Stimulated activated CD4-positive, alpha-beta T cell treated with anti-CD3 and anti-CD28 coated beads, Interleukin-2, amount 100 ng/mL, for 48 hours (primary cell): ENCODE measurements around the gene TSGA10IP.

Experiments used
- DNase-seq, 2 donors: peaks; one replicate each; pipeline ENCODE4 v3.0.0-alpha.2; 2020

Gene TSGA10IP

DNA sequence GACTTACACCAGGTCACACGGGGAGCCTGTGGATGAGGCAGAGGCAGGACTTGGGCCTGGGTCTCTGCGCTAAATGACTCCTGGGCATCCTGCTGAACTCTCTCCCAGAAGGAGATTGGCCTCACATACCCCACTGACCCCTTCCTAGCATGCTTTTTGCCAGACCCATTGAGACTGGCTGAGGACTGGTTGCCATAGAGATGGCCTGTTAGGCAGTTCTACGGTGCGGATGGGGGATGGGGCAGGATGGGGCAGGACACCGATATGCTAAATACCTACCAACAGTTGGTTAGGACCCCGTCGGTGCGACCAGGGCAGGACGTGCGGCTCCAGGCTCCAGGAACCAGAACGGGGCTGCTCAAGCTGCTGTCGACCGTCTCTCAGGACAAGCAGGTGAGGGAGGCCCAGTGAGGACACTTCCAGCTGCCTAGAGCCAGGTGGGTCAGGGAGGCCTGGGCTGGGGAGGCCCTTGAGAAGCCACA lies at the start of gene TSGA10IP:
Gene TSGA10IP, plus strand, starts transcription at position 51 of the 482 bp plus-strand sequence. Its CDS starts 196 bp downstream, at position 247.
- DNase-seq = no peak

DNA sequence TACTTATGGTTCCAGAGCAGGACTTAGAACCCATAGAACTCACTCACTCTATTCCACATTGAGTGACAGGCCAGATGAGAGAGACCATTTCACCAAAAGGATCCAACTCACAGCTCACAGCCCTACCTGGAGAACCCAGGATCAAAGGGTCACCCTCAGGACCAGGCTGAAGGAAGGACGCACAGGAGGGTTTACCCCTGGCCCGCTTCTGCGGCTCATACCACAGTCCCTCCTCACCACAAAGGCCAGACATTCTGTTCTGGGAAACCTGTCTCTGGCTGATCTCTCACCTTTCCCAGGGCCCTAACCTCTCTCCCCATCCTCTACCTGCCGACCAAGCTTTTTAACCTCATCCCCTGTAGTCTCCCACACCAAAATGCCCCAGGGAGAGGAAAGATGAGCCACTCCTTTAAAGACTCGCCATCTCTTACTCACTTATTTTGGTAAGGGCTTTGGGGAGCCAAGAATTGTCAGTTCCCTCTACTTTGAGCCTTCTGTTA lies 49.7 kb upstream of the TSGA10IP start:
- no peak for DNase-seq

DNA sequence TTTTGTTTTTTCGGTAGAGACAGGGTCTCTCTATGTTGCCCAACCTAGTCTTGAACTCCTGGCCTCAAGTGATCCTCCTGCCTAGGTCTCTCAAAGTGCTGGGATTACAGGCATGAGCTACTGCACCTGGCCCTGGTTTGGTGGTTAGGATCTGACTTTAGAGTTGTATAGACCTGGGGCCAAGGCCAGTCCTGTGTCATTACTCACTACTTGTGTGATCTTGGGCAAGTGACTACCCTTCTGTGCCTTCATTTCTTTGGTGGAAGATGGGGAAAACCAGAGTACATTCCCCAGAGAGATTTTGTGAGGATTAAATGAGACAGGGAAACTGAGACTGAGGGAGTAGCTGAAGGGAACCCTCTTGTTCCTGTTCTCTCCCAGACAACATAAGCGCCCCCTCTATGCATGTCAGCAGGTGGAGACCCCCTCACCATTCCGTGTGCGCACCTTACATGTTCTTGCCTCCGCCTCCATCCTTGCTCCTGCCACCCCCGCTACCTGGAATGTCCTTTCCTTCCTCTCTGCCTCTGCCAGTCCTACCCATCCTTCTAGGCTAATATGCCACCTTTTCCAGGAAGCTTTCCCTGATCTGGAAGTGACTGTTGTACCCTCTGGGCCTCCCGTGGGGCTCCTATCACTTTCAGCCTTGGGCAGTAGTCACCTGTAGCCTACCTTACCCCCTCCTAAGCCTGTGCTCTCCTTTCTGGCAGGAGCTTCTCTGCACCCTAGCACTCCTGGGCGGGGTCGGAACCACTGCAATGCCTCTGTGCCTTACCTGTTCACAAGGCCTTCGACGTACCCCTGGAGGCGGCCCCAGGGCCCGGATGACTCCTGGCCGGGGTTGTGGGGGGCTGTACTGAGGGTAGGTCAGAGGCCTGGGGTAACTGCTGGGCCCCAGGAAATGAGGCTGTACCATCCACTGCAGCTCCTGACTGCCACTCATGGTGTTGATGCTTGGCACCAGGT lies 49.0 kb upstream of the TSGA10IP start:
- DNase-seq = no peak

DNA sequence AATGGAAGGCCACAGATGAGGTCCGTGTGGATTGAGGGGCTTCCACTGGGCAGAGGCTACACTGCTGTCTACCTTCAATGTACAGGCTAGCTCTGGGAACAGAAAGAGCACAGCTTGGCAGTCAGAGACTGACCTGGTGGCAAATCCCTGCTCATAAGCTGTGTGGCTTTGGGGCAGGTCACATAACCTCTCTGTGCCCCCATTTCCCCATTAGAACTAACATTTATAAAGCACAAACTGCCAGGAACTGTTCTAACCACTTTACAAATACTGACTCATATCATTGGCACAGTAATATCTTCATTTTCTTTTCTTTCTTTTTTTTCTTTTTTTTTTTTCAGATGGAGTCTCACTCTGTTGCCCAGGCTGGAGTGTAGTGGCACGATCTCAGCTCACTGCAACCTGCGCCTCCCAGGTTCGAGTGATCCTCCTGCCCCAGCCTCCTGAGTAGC lies 48.2 kb upstream of the TSGA10IP start:
- no peak for DNase-seq

DNA sequence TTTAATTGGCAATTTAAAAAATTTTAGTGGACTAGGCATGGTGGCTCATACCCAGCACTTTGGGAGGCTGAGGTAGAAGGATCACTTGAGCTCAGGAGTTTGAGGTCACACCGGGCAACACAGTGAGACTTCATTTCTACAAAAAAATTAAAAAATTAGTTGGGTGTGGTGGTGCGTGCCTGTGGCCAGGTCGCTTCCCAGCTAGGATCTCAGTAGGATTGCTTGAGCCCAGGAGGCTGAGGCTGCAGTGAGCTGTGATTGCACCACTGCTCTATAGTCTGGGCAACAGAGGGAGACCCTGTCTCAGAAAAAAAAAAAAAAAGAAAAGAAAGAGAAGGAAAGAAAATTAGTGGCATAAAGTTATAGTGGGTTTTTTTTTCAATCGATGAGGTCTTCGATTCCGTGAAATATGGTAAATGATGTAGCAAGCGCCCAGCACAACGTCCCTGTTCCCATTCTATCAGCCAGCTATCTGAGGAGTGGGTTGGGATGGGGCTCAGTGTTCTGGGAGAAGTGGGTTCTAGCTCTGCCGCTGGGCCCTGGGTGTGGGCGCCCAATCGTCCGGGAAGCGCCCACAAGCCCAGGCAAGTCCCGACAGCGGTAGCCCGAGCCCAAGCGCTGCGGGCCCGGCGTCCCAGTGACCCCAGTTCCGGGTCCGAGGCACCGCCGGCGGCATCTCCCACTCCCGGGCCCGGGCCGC lies 46.5 kb upstream of the TSGA10IP start:
- no peak for DNase-seq

DNA sequence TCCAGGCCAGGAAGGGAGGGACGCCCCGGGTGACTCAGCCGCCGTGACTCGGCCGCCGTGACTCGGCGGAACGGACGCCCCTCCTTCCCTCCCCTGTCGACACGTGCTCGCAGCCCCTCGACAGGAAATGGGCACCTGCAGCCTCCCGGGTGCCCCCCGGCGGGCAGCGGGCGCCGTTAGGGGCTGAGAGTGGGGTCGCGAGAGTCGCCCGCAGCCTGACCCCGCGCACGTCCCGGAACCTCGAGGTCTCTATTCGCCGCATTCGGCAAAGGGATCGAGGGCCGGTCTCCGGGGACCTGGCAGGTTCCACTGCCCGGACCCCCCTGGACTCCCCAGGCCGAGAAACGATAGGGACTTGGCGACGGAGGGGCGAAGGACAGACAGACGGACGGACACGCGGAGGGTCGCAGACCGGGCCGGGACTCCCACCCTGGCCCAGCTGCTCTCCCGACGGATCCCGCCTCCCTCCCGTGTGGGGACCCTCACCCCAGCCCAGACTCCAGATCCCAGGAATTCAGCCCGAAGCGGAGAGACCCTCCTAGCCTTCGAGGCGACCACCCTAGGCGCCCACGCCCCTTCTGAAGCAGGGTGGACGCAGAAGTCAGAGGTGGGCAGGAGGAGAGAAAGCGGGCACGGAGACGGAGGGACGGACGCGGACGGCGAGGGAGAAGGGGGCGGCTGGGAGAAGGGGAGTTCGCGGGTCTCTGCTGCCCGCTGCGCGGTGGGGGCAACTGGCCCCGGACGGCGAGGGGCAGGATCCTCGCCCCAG lies 45.7 kb upstream of the TSGA10IP start:
- peak in 1 of 2 donors; percentile 72 for DNase-seq

DNA sequence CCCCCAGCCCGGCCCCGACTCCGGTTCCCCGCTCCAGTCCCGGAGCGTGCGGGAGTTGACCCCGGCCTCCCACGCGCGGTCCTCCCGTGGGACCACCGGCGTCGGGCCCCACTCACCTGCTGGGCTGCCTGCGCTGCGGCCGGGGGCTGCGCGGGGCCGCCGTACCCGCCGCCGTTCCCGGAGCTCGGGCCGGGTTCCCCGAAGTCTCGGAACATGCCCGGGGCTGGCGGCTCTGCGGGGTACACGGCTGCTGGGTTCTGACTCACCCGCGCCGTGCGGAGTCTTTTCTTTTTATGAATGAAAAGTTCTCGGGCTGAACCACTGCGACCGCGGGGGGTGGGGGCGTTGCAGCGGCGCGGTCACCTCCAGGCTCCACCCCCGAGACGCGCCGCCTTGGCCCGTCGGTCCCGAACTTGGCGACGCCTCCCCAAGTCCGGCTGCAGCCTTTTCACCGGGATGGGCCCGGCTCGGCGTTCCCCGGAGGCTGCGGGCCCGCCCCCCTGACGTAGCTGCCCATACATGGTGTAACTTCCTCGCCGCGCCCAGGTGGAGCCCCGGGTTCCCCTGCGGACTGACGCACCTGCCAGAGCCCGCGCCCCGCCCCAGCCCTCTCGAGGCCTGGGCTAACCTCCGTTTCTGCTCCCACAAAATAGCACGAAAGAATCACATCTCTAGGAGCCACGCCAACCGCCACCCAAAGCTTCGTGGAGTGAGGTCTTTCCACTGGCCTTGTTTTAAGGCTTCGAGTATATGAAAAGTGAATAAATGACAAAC lies 45.0 kb upstream of the TSGA10IP start, which contains the start of gene FOSL1:
Gene FOSL1, minus strand, starts transcription at position 264 of the 774 bp plus-strand sequence. Its CDS starts 49 bp downstream, at position 215.
- peak; percentile 89 to 92 for DNase-seq

DNA sequence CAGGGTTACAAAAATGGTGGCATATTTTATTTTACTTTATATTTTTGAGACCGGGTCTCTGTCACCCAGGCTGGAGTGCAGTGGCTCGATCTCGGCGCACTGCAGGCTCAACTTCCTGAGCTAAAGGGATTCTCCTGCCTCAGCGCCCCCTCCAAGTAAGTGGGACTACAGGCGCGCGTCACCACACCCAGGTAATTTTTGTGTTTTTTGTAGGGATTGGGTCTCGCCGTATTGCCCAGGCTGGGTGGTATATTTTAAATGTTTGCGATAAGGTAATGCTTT lies 44.4 kb upstream of the TSGA10IP start:
- no peak for DNase-seq

DNA sequence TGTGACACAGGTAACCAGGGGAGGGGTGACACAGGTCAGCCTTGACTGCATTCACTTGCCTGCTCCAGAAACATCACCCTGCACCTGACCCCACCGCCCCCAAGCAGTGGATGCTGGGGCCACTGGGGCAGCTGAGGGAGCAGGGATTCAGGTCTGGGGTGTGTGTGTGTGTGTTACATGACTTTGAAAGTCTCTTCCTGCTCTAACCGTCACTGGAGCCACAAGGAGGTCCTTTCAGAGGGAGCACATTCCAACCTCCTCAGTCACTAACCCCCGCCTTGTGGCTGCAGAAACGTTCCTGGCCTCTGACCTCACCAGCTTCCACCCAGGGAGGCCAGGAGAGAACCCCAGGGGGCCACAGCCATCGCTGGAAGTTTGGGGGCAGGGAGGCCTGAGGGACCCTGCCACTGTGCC lies 42.2 kb upstream of the TSGA10IP start:
- no peak for DNase-seq

DNA sequence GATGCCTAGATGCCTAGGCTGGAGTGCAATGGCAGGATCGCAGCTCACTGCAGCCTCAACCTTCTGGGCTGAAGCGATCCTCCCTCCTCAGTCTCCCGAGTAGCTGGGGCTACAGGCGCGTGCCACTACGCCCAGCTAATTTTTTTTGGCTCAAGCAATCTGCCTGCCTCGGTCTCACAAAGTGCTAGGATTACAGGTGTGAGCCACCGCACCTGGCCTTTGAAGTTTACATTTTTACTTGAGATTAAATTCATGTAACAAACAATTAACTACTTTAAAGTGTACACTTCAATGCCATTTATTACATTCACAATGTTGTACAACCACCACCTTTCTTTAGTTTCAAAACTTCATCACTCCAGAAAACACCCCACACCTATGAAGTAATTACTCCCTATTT lies 41.6 kb upstream of the TSGA10IP start:
- DNase-seq = no peak

DNA sequence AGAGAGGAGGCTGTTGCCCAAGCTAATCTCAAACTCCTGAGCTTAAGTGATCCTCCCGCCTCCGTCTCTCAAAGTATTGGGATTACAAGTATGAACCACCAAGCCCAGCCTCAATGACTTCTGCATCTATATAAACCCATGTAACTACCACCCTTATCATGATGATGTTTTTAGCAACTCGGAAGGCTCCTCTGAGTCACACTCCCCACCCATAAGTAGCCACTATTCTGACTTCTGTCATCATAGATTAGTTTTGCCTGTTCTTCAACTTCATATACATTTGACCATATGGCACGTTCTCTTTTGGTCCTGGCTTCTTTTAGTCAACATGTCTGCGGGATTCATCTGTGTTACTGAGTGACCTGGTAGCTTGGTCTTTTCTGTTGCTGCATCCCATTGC lies 38.7 kb upstream of the TSGA10IP start:
- no peak for DNase-seq

DNA sequence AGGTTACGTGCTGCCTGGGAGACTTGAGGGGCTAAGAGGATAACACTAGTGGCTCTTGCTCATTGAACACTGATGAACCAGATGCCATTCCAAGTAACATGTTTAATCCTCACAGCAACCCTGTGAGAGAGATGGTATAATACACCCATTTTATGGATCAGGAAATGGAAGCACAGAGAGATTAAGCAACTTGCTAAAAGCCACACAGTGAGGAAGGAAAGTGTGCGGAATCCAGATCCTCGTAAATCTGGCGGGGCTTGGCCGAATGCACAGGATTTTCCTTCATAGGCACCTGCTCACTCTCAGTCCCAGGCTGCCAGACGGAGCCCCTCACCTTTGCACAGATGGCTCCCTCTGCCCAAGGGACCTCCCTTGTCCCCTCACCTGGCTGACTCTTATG lies 37.4 kb upstream of the TSGA10IP start:
- DNase-seq = no peak

DNA sequence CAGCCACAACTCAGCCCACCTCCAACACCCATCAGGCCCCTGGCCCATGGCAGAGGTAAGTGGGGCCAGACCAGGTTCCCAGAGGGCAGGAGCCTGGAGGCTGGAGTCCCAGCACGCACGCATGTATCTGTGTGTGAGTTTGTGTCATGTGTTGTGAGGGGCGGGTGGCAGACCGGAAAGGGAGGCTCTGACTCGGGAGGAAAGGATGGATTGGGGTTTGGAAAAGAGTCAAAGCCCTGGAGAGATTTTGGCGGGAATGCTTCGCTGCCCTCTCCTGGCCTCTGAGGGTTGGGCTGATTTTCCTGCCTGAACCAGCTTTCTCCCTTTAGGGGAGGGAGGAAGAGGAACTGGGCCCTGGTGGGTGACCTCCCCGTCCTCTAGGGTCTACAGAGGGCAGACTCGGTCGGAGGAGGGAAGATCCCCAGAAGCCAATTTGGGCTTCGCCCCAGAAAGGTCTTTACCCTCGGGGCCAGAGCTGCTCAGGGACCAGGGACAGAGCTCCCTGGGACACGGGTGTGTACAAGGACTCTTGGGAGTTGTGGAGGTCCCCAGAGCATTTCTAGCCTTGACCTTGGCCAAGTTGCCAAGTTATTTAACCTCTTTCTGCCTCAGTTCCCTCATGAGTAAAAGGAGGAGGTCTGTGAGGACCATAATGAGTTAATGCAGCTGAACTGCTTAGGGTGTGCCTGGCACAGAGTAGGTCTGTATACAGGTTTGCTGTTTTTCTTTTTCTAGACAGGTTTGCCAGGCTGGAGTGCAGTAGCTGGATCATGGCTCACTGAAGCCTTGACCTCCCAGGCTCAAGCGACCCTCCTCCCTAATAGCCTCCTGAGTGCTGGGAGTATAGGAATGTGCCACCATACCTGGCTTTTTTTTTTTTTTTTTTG lies 33.4 kb upstream of the TSGA10IP start:
- no peak for DNase-seq

DNA sequence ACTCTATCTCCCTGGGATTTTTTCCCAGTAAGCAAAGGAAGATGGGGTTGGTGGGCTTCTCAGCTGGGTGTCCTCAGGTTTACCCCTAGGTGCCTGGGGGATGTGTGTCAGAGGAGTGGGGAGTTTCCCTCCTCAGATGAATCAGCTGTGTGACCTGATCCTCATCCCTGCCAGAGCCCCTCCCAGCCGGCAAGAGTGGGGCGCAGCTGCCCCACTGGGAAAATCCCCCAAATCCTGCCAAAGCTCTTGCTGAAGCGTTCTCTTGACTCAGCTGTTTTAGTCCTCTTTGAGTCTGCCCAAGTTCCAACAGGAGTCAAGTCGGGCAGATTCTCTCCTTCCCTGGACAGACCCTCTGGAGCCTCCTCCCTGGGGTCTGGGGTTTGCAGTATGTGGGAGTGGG lies 32.4 kb upstream of the TSGA10IP start:
- DNase-seq = no peak

DNA sequence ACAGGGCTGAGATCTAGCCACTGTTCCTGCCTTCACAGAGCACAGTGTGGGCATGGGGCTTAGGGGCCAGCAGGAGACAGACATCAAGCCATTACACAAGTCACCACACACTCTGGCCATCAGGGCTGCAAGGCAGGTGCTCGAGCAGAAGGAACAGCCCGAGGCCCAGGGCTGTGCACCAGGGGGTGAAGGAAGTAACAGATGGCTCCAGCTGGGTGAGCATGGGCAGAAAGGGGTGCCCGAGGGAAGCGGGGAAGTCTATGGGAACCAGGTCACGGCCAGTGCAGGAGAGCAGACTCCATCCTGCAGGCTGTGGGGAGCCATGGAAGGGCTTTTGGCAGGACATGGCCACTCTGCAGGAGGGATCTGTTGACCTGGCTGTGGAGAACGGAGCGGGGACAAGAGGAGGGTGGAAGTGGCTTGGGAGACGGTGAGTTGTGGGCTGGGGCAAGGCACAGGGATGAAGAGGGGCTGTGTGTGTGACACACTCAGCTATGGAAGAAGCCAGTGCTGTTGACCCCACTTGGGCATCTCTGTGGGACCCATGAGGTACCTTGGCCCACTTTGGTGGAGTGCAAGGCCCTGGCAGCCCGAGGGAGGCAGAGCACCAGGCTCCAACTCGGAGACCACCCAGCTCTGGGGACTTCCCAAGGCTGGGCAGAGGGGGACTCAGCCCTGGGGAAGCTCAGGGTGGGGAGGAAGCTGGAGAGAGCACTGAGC lies 30.0 kb upstream of the TSGA10IP start:
- DNase-seq = no peak

DNA sequence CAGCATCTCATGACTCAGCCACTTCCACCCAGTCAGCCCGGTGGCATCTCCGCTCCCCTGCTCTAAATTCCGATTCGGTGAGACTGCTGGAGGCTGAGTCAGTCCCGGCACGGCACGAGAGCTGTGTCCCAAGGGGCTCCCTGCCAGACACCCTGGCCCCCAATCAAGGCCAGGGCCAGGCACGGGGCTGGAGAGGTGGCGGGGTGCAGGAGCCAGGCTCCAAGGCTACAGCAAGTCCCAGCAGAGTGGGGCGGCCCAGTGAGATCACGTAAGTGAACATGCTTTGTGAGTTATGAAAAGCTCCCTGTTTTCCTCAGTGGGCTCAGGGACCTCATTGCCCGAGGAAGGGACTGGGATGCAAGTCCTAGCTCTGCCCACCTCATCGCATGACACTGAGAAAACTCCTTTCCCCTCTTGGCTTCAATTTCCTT lies 29.4 kb upstream of the TSGA10IP start:
- no peak for DNase-seq

DNA sequence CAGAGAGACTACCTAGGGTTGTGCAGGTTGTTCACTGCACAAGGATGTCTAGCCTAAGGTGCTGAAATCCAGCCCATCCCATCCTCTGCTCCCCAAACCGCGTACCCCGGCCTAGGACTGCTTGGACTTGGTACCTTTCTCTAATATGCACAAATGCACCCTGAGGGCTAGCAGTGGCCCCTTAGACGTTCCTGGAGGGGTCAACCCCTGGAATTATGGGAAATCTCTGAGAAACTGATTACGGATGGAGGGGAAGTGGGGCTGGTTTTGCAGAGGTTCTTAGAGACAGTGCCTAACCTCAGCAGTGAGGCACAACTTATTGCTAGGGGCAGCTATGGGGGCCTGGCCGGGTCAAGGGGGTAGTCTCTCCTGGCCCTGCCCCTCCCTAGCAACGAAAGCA lies 28.9 kb upstream of the TSGA10IP start:
- DNase-seq = no peak

DNA sequence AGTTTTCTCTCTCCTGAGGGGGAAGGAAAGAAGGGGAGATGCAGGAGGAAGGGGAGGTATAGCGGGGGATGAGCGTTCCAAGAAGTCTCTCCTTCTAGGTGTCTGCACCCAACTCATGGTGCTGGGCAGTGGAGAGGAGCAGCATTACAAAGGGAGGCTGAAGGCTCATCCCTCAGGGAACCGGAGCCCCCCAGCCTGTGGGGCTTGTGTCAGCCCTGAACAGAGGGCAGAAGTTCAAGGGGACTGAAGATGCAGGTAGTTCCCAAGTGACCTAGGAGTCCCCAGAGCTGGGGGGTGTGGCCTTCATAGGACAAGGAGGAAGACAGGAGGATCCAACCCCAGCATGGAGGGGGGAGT lies 28.2 kb upstream of the TSGA10IP start:
- no peak for DNase-seq

DNA sequence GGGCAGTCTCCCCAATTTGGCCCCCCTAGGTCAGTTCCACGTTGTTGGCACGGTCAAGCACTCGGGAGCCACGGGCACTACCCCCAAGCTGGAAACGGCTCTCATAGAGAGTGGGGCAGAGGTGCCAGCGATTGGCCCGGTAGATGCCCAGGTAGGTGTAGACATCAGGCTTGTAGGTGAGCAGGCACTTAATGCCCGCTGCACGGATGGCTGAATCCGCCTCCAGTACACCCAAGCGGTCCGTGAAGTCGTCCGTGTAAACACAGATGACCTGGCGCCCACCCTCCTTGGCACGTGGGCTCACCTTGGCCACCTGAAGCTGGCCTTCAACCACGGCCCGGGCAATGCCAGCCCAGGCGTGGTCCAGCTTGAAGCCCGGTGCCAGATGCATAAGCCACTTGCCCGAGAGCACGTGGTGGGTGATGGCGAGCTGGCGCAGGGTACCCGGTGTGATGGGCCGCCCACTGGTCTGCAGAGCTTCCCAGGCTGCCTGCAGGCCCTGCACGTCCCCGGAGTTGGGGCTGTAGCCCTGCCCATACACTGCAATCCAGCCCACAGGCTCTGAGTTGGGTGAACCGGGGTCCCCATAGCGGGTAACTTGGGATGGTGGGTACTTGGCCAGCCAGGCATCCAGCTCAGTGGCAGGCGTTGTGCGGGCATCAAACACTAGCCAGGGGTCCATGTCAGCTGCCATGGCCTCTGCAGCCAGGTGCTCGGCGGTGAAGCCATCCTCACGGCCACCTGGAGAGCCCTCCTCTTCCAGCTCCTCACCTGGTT lies 27.7 kb upstream of the TSGA10IP start:
- no peak for DNase-seq
